Dermis microvascular lymphatic vessel endothelial cell (primary cell): Measurements from ENCODE around the gene ALCAM. TPM values are rescaled to one million over a fixed set of nuclear protein-coding genes. Genes with fewer than 3 reads are reported as not detected.
"Not testable (repeated sequence)": the region's sequence is repeated elsewhere in the genome, so short reads cannot be mapped to it uniquely, and the experiment has no call there.

Experiments
- DNase-seq, 2 donors: peaks; one replicate each; pipeline versions ENCODE4 v3.0.0 to v3.0.0-alpha.2; 2010; ENCODE audit warnings: low read depth in 2 of 2
- total RNA-seq: library from RNA; depleted of rRNA; stranded (reverse); fragments of >200 nt; gene quantifications from 2 replicates; pipeline ENCODE4 v1.2.1, GENCODE V29; 2014

Gene ALCAM
- total RNA-seq, 1 donor from 2014 or later = 45.2 TPM

DNA sequence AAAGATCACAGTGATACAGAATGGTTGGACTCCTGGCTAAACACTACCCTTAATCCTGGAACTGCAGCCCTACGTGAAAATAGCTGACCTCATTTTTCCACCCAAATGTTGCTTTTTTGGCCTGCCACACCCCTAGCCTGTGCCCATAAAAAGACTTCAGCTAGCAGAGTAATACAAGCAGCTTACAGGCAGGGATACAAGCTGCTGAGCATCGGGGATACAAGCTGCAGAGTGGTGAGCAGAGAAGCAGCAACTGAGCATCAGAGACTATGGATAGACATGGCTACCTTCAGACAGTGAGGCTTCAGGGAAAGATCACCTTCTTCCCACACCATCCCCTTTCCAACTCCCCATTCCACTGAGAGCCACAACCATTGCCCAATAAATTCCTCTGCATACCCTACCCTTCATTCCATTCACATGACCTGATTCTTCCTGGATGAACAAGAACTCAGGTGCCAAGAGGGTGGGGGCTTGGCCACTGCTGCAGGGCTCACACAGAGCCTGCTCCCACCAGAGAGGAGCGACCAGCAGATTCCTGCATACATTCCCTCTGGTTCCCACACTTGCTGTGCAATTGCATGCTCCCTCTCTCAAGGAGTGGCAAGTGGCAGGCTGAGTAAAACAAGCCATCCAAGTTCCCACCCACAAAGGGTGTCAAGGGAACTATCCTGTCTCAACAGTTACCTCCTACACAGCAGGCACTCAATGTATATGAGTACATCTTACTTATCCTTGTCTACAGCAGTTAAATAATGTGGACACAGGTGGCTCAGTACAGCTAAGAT lies 217.5 kb downstream of the ALCAM start:
- DNase-seq = no peak

DNA sequence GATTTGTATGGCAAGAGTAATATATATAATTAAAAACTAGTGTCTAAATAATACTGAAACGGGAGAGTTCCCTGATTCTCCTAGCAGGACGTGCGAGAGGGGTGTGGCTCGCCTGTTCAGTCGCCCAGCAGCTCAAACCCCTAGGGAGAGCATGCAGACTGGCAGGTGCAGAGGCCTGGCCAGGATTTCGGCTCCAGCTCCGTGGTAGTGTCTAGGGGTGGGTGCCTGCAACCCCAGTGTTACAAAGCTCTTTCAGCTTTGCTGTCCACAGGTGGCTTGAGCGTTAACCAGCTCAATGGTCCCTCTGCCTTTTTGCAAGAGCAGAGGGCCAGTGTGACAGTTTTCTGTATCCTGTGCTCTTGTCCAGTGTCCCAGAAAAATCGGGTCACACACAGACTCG lies 226.6 kb downstream of the ALCAM start:
- DNase-seq = no peak

DNA sequence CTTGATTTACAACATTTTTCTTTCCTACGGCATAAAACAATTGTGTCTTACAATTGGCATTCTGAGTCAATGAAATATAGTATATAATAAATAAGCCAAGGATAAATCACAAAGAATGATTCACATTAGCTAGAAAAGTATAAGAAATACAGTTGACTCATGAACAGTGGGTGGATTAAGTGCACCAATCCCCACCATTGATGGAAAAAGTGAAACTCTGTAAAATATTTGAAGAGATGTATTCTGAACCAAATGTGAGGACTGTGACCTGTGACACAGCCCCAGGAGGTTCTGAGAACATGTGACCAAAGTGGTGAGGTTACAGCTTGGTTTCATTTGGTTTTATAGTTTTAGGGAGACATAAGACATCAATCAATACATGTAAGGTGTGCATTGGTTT lies 227.5 kb downstream of the ALCAM start:
- DNase-seq = no peak

DNA sequence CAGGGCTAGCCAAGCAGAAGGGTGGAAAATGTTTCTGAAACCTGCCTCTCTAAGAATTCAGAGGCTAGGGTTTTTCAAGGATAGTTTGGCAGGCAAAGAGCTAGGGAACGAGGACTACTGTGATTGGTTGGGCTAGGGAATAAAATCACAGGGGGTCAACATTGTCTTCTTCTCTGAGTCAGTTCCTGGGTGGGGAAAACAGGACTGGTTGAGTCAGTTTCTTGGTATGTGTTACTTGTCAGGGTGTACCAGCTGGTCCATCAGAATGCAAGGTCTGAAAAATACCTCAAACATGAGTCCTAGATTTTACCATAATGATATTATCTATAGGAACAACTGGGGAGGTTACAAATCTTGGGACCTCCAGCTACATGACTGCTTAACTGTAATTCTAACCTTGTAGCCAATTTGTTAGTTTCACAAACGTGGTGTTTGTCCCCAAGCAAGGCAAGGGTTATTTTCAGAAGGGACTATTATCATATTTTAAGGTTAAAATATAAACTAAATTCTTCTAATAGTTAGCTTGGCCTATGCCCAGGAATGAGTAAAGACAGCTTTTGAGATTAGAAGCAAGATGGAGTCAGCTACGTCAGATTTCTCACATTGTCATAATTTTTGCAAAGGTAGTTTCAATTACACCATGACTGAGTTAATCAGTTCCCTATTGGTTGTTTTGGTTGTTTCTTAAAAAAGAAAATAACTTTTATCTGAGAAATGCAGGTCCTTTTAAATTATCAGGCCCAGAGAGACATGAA lies 231.5 kb downstream of the ALCAM start:
- DNase-seq = peak in 1 of 2 donors; percentile 15

DNA sequence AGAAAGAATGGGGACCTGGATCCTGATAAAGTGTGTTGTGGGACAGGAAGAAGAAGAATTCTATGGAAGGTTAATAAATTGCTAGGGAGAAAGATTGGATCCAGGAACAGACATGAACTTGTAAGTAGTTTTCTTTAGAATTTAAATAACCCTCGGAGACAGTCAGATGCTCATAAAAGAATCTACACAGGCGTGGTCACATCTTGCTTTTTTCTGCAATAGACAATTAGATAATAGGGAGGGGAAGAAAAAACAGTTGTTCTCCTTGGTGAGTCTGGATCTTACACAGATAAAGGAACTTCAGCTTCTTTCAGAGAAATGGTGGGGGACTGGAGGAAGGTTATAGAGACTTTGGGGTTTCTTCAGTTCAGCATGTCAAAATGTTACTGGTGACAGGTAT lies 232.6 kb downstream of the ALCAM start:
- no peak for DNase-seq

DNA sequence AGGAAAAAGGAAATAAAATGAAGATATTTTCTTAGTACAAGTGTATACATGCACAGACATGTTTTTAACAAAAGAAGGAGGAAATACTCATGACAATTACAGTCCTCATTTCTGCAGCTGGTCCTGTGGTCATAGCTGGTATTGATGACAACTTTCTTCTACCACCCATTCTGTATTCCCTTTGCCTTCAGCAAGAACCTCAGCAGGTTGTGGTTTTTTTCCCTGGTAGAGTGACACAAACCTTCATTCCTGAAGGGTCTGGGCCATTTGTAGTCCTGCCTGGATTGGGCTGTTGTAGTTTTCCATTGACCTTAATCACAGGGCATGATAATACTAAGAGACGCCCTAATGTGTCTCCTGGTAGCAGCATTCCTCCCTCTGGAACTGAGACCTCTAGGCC lies 235.0 kb downstream of the ALCAM start:
- DNase-seq = not testable (repeated sequence)

DNA sequence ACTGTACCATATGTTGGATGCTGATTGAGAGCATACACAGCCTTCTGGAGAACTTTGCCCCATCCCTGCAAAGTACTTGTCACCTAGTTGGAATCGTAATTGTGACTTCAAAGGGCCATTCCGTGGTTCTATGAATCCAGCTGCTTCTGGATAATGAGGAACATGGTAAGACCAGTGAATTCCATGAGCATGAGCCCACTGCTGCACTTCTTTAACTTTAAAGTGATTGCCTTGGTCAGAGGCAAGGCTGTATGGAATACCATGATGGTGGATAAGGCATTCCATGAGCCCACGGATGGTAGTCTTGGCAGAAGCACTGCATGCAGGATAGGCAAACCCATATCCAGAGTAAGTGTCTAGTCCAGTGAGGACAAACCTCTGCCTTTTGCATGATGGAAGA lies 235.6 kb downstream of the ALCAM start:
- DNase-seq = not testable (repeated sequence)

GRCh38 chr3:105603516-105603915 lies 236.8 kb downstream of the ALCAM start:
- not testable (repeated sequence) for DNase-seq

- DNase-seq = no peak
Measured at GRCh38 chr3:105606016-105606415, 239.3 kb downstream of the ALCAM start.

DNA sequence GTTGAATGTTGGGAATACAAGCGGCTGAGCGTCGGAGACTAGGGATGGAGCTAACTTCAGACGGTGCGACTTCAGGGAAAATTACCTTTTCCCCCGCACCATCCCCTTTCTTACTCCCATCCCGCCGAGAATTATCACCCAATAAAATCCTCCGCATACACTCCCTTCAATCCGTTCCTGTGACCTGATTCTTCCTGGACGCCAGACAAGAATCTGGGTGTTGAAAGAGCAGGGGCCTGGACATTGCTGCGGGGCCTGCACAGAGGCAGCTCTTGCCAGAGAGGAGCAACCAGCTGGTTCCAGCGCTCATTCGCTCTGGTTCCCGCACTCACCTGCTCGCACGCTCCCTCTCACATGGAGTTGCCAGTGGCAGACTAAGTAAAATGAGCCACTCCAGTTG lies 241.9 kb downstream of the ALCAM start:
- no peak for DNase-seq

GRCh38 chr3:105610473-105610872 lies 243.8 kb downstream of the ALCAM start:
- no peak for DNase-seq

- DNase-seq = no peak
Measured at GRCh38 chr3:105611304-105612192, 244.8 kb downstream of the ALCAM start.

- DNase-seq = no peak
Measured at GRCh38 chr3:105613120-105613519, 246.4 kb downstream of the ALCAM start.

GRCh38 chr3:105614288-105615030 lies 247.8 kb downstream of the ALCAM start:
- DNase-seq = no peak

GRCh38 chr3:105615814-105616213 lies 249.1 kb downstream of the ALCAM start:
- no peak for DNase-seq

DNA sequence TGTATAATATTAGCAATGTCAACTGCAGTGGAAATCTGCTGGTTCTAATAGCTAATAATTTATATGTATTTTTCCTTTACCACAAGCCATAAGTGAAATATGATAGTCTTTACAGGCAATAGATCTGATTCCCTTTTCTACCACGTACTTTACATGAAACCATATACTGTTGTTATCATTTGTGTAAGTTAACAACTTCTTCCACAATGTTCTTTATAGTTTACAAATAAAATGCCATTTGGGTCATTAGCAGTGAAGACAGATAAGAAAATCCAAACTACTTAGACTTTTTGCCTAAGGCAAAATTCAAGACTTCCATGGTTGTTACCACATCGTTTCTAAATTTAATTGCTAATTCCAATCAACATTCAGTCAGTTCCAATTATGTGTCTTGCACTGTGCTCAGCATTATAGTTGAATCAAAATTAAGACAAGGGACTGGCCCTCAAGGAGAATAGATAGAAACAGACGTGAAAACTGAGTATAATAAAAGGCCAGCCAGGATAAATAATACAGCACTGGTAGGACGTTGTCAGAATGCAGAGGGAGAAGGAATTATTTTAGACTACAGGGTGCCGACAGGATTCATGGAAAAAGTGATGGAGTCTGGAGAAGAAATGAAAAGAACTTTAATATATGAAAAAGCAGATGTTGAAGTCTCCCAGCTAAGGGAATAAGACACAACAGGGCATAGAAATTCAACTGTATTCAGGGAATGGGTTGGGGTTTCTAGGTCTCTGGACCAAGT lies 249.8 kb downstream of the ALCAM start:
- DNase-seq = no peak

DNA sequence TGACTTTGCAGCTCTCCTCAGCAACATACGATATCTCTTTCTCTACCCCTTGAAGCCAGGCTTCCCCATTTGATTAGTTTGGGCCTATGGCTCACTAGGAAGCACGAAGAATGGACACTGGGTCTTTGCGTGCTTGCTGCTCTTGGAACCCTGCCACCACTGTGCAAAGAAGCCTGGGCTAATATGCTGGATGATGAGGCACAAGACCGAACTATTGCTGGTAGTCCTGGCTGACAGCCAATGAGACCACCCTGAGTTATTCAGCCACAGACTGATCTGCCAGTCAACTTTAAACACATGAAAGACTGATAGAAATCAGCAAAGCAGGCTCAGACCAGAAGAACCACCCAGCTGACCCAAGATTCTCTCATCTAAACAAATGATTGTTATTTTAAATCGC lies 251.8 kb downstream of the ALCAM start:
- DNase-seq = no peak

DNA sequence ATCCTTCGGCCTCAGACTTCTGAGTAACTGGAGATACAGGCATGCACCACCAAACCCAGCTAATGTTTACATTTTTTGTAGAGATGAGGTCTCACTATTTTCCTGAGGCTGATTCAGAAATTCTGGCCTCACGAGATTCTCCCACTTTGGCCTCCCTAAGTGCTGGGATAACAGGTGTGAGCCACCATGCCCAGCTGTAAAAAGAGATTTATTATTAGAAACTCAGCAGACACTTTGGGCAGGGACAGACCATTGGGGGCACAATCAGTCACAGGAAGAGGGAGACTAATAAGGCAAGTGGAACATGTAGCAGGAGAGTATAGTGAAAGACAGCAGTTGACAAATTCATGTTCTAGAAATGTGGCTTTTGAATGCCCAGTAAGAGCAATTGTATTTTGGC lies 252.9 kb downstream of the ALCAM start:
- no peak for DNase-seq

- DNase-seq = no peak
Measured at GRCh38 chr3:105620236-105620635, 253.5 kb downstream of the ALCAM start.

GRCh38 chr3:105622169-105622568 lies 255.5 kb downstream of the ALCAM start:
- DNase-seq = no peak
